Stimulated activated naive CD8-positive, alpha-beta T cell treated with anti-CD3 and anti-CD28 coated beads, Interleukin-15, Interleukin-2, amounts not matched to agents 100 ng/mL and 50 ng/mL, for 24 hours (primary cell): ENCODE data around the gene ENTPD1.
A peak's percentile ranks its signal among the peaks of the same experiment; 100 is the strongest.
"Not testable (repeated sequence)": the region's sequence is repeated elsewhere in the genome, so short reads cannot be mapped to it uniquely, and the experiment has no call there.

Experiments used
- H3K27ac Mint-ChIP-seq: one replicate; pipeline ENCODE4 v1.8.0; 2021; ENCODE audit warnings: mild to moderate bottlenecking, mixed read lengths
- H3K27me3 Mint-ChIP-seq: one replicate; pipeline ENCODE4 v1.8.0; 2021; ENCODE audit warnings: mixed read lengths
- H3K36me3 Mint-ChIP-seq: one replicate; pipeline ENCODE4 v1.8.0; 2021; ENCODE audit warnings: low read depth, mixed read lengths
- H3K4me1 Mint-ChIP-seq: one replicate; pipeline ENCODE4 v1.8.0; 2021; ENCODE audit warnings: low read depth, mixed read lengths
- H3K4me3 Mint-ChIP-seq: one replicate; pipeline ENCODE4 v1.8.0; 2021; ENCODE audit warnings: mild to moderate bottlenecking, mixed read lengths
- H3K9me3 Mint-ChIP-seq: one replicate; pipeline ENCODE4 v1.8.0; 2021; ENCODE audit warnings: mixed read lengths

Gene ENTPD1

GRCh38 chr10:95756041-95756761 lies at the start of gene ENTPD1:
Gene ENTPD1, plus strand, starts transcription at chr10:95756163. Its CDS starts 77 bp downstream, at chr10:95756240.
- peak within 1 kb of the TSS; percentile 49 for H3K27ac Mint-ChIP-seq

GRCh38 chr10:95706573-95706972 lies 49.4 kb upstream of the ENTPD1 start:
- Mint-ChIP-seq H3K4me1 (no peaks in the 10 kb centered on the region), H3K27ac (no peak overlapping the region), H3K9me3 (no peaks in the 10 kb centered on the region), H3K36me3 (no peaks in the 10 kb centered on the region), H3K4me3 (no peak overlapping the region), H3K27me3 (no peaks in the 10 kb centered on the region)

More at GRCh38 chr10:95756041-95756761, at the start of gene ENTPD1:
- no peaks in the 10 kb centered on the region for H3K9me3 Mint-ChIP-seq
- H3K4me3 Mint-ChIP-seq = peak within 1 kb of the TSS; percentile 72
- H3K27me3 Mint-ChIP-seq = peaks cover 29% of the 10 kb centered on the region
- no peaks in the 10 kb centered on the region for H3K36me3 Mint-ChIP-seq
- H3K4me1 Mint-ChIP-seq = peaks cover 42% of the 10 kb centered on the region

GRCh38 chr10:95706990-95707389 lies 49.0 kb upstream of the ENTPD1 start:
- Mint-ChIP-seq H3K4me3 (no peak overlapping the region), H3K36me3 (no peaks in the 10 kb centered on the region), H3K9me3 (no peaks in the 10 kb centered on the region), H3K4me1 (no peaks in the 10 kb centered on the region), H3K27ac (no peak overlapping the region), H3K27me3 (no peaks in the 10 kb centered on the region)

- H3K36me3 Mint-ChIP-seq = no peaks in the 10 kb centered on the region
- H3K27me3 Mint-ChIP-seq = no peaks in the 10 kb centered on the region
- no peak overlapping the region for H3K27ac Mint-ChIP-seq
- no peak overlapping the region for H3K4me3 Mint-ChIP-seq
- H3K9me3 Mint-ChIP-seq = no peaks in the 10 kb centered on the region
- H3K4me1 Mint-ChIP-seq = no peaks in the 10 kb centered on the region
These were observed 44.5 kb upstream of the ENTPD1 start for GRCh38 chr10:95711492-95711891.

- no peak overlapping the region for H3K4me3 Mint-ChIP-seq
- H3K4me1 Mint-ChIP-seq = no peaks in the 10 kb centered on the region
- H3K27me3 Mint-ChIP-seq = no peaks in the 10 kb centered on the region
- no peaks in the 10 kb centered on the region for H3K9me3 Mint-ChIP-seq
- no peak overlapping the region for H3K27ac Mint-ChIP-seq
- no peaks in the 10 kb centered on the region for H3K36me3 Mint-ChIP-seq
These were observed 39.5 kb upstream of the ENTPD1 start for GRCh38 chr10:95716466-95716865.

- Mint-ChIP-seq H3K4me3 (no peak overlapping the region), H3K27ac (no peak overlapping the region), H3K27me3 (no peaks in the 10 kb centered on the region), H3K4me1 (no peaks in the 10 kb centered on the region), H3K9me3 (no peaks in the 10 kb centered on the region), H3K36me3 (no peaks in the 10 kb centered on the region)
These were observed 39.1 kb upstream of the ENTPD1 start for GRCh38 chr10:95716866-95717265.

- H3K4me1 Mint-ChIP-seq, H3K4me3 Mint-ChIP-seq, H3K9me3 Mint-ChIP-seq, H3K27me3 Mint-ChIP-seq, H3K27ac Mint-ChIP-seq, H3K36me3 Mint-ChIP-seq: not testable (repeated sequence)
These were observed 35.2 kb upstream of the ENTPD1 start for GRCh38 chr10:95720745-95721144.

GRCh38 chr10:95722496-95722895 lies 33.5 kb upstream of the ENTPD1 start:
- not testable (repeated sequence) for H3K4me1 Mint-ChIP-seq, H3K36me3 Mint-ChIP-seq, H3K9me3 Mint-ChIP-seq, H3K27ac Mint-ChIP-seq, H3K27me3 Mint-ChIP-seq, H3K4me3 Mint-ChIP-seq

GRCh38 chr10:95728526-95728925 lies 27.4 kb upstream of the ENTPD1 start:
- H3K27ac Mint-ChIP-seq = no peak overlapping the region
- H3K36me3 Mint-ChIP-seq = no peaks in the 10 kb centered on the region
- peaks cover 8% of the 10 kb centered on the region for H3K4me1 Mint-ChIP-seq

GRCh38 chr10:95729323-95730055 lies 26.5 kb upstream of the ENTPD1 start:
- Mint-ChIP-seq H3K27me3 (peaks cover 10% of the 10 kb centered on the region), H3K4me1 (peaks cover 8% of the 10 kb centered on the region), H3K27ac (no peak overlapping the region), H3K9me3 (peaks cover 14% of the 10 kb centered on the region), H3K36me3 (no peaks in the 10 kb centered on the region), H3K4me3 (no peak overlapping the region)

More at GRCh38 chr10:95728526-95728925, 27.4 kb upstream of the ENTPD1 start:
- Mint-ChIP-seq H3K27me3 (peaks cover 10% of the 10 kb centered on the region), H3K4me3 (no peak overlapping the region), H3K9me3 (peaks cover 7% of the 10 kb centered on the region)

- Mint-ChIP-seq H3K27ac (no peak overlapping the region), H3K4me1 (peaks cover 8% of the 10 kb centered on the region), H3K4me3 (no peak overlapping the region), H3K27me3 (peaks cover 10% of the 10 kb centered on the region), H3K36me3 (no peaks in the 10 kb centered on the region), H3K9me3 (peaks cover 13% of the 10 kb centered on the region)
These were observed 25.7 kb upstream of the ENTPD1 start for GRCh38 chr10:95730233-95730632.

GRCh38 chr10:95732907-95733306 lies 23.1 kb upstream of the ENTPD1 start:
- H3K27me3 Mint-ChIP-seq = peaks cover 11% of the 10 kb centered on the region

GRCh38 chr10:95739056-95739455 lies 16.9 kb upstream of the ENTPD1 start:
- Mint-ChIP-seq H3K4me1 (peaks cover 7% of the 10 kb centered on the region), H3K9me3 (peaks cover 3% of the 10 kb centered on the region), H3K4me3 (no peak overlapping the region), H3K27ac (no peak overlapping the region), H3K36me3 (no peaks in the 10 kb centered on the region), H3K27me3 (peaks cover 7% of the 10 kb centered on the region)

More at GRCh38 chr10:95732907-95733306, 23.1 kb upstream of the ENTPD1 start:
- H3K4me1 Mint-ChIP-seq, H3K4me3 Mint-ChIP-seq, H3K27ac Mint-ChIP-seq, H3K36me3 Mint-ChIP-seq: not testable (repeated sequence)
- H3K9me3 Mint-ChIP-seq = peaks cover 13% of the 10 kb centered on the region

- Mint-ChIP-seq H3K9me3 (peaks cover 8% of the 10 kb centered on the region), H3K4me1 (peaks cover 7% of the 10 kb centered on the region), H3K27me3 (peaks cover 5% of the 10 kb centered on the region), H3K27ac (no peak overlapping the region), H3K4me3 (no peak overlapping the region), H3K36me3 (peaks cover 5% of the 10 kb centered on the region)
These were observed 14.0 kb upstream of the ENTPD1 start for GRCh38 chr10:95741807-95742467.

GRCh38 chr10:95742485-95742884 lies 13.5 kb upstream of the ENTPD1 start:
- Mint-ChIP-seq H3K27me3 (peaks cover 3% of the 10 kb centered on the region), H3K9me3 (peaks cover 11% of the 10 kb centered on the region), H3K36me3 (peaks cover 5% of the 10 kb centered on the region), H3K4me1 (peaks cover 7% of the 10 kb centered on the region), H3K4me3 (no peak overlapping the region), H3K27ac (no peak overlapping the region)
